Esophagus muscularis mucosa (tissue), 3 donors: ENCODE measurements around the gene TTC33.
"Not testable (repeated sequence)": the region's sequence is repeated elsewhere in the genome, so short reads cannot be mapped to it uniquely, and the experiment has no call there.

Experiments
- POLR2A ChIP-seq: fragments of 450-650 bp; IDR thresholded peaks from one replicate; pipeline ENCODE4 v1.6.1; 2017; ENCODE audit warnings: antibody characterized with exemption, moderate library complexity, mild to moderate bottlenecking, low read depth
- TF ChIP-seq, protein P1 (sequence below), 3 experiments: fragments of 200-600 bp in 2 of 3; fragments of 450-650 bp in 1 of 3; sonication (generic) in 2 of 3; IDR thresholded peaks; one replicate each; pipeline ENCODE4 v1.5.1; 2017 to 2019; ENCODE audit warnings: antibody characterized with exemption in 3 of 3, mild to moderate bottlenecking in 2 of 3, moderate library complexity in 1 of 3

DNA sequence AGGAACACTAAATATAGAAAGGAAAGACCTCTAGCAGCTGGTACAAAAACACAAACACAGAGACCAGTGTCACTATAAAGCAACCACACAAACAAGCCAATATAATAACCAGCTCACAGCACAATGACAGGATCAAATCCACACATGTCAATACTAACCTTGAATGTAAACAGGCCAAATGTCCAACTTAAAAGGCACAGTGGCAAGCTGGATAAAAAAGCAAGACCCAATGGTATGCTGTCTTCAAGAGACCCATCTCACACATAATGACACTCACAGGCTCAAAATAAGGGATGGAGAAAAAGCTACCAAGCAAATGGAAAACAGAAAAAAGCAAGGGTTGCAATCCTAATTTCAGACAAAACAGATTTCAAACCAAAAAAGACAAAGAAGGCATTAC, 53.7 kb downstream of the TTC33 start:
- TF ChIP-seq POLR2A, result not testable (repeated sequence)
- TF ChIP-seq, protein P1, sequence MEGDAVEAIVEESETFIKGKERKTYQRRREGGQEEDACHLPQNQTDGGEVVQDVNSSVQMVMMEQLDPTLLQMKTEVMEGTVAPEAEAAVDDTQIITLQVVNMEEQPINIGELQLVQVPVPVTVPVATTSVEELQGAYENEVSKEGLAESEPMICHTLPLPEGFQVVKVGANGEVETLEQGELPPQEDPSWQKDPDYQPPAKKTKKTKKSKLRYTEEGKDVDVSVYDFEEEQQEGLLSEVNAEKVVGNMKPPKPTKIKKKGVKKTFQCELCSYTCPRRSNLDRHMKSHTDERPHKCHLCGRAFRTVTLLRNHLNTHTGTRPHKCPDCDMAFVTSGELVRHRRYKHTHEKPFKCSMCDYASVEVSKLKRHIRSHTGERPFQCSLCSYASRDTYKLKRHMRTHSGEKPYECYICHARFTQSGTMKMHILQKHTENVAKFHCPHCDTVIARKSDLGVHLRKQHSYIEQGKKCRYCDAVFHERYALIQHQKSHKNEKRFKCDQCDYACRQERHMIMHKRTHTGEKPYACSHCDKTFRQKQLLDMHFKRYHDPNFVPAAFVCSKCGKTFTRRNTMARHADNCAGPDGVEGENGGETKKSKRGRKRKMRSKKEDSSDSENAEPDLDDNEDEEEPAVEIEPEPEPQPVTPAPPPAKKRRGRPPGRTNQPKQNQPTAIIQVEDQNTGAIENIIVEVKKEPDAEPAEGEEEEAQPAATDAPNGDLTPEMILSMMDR (IDR thresholded peaks at IDR 0.05), result not testable (repeated sequence)
